Cardiac muscle cell (in vitro differentiated cells and primary cell): ENCODE data around the gene COL23A1. TPM values are rescaled to one million over a fixed set of nuclear protein-coding genes. Genes with fewer than 3 reads are reported as not detected.

Experiments used
- DNase-seq, 2 donors: peaks; one replicate each; pipeline versions ENCODE4 v3.0.0 to v3.0.0-alpha.2; 2010 to 2017; ENCODE audit warnings: low read depth in 1 of 2, low spot score in 1 of 2
- H3K27ac ChIP-seq: fragments of 200-600 bp; sonication (generic); 2 replicates; pipeline ENCODE4 v1.5.1; 2016
- H3K27me3 ChIP-seq: fragments of 200-600 bp; sonication (generic); 2 replicates; pipeline ENCODE4 v1.6.0; 2016; ENCODE audit warnings: control low read depth
- H3K36me3 ChIP-seq: fragments of 200-600 bp; sonication (generic); 2 replicates; pipeline ENCODE4 v1.5.1; 2016; ENCODE audit warnings: control low read depth
- H3K4me1 ChIP-seq: fragments of 200-600 bp; sonication (generic); 2 replicates; pipeline ENCODE4 v1.8.1; 2017; ENCODE audit warnings: low read depth, mild to moderate bottlenecking, mixed run types
- H3K4me3 ChIP-seq: fragments of 200-600 bp; sonication (generic); 2 replicates; pipeline ENCODE4 v1.5.1; 2016; ENCODE audit warnings: mild to moderate bottlenecking
- H3K9me3 ChIP-seq: fragments of 200-600 bp; sonication (generic); 2 replicates; pipeline ENCODE4 v1.5.1; 2017; ENCODE audit warnings: low read depth, mild to moderate bottlenecking, control low read depth
- polyA plus RNA-seq: library from polyadenylated mRNA; unstranded; fragments of >200 nt; fragmentation: Nextera tagmentation; extraction: Ambion mirVana; gene quantifications from 2 replicates; pipeline ENCODE4 v1.2.1, GENCODE V29; 2016
- total RNA-seq: library from RNA; depleted of rRNA; stranded (reverse); fragments of >200 nt; gene quantifications from 2 replicates; pipeline ENCODE4 v1.2.3, GENCODE V29; 2016
- TF ChIP-seq, protein P1 (sequence below): IDR thresholded peaks from 2 replicates; pipeline ENCODE4 v1.5.1; 2012; ENCODE audit warnings: low read depth, mild to moderate bottlenecking, low read length

Gene COL23A1
- total and polyA plus RNA-seq, 2 experiments from 2014 or later, result 28.9 to 43.0 TPM

DNA sequence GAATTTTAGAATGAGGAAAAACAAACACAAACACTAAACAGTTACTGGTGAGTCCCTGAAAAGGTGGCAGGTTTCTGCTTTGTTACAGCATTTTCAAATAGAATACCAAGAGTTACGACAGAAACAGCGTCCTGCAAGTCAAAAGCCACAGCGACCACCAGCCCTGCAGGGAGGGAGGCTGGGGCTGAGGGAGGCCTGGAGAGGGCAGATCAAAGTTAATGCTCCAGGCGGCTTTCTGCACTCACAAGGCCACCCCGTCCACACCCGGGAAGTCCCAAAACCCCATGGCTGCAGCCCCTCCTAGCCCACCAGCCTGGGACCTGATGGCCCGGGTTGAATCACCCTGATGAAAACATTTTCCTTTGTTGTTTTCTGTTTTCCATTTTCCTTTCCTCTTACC, 29.3 kb downstream of the COL23A1 start:
- TF ChIP-seq, protein P1, sequence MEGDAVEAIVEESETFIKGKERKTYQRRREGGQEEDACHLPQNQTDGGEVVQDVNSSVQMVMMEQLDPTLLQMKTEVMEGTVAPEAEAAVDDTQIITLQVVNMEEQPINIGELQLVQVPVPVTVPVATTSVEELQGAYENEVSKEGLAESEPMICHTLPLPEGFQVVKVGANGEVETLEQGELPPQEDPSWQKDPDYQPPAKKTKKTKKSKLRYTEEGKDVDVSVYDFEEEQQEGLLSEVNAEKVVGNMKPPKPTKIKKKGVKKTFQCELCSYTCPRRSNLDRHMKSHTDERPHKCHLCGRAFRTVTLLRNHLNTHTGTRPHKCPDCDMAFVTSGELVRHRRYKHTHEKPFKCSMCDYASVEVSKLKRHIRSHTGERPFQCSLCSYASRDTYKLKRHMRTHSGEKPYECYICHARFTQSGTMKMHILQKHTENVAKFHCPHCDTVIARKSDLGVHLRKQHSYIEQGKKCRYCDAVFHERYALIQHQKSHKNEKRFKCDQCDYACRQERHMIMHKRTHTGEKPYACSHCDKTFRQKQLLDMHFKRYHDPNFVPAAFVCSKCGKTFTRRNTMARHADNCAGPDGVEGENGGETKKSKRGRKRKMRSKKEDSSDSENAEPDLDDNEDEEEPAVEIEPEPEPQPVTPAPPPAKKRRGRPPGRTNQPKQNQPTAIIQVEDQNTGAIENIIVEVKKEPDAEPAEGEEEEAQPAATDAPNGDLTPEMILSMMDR, result no peak
- Histone ChIP-seq H3K36me3 (no peaks in the 10 kb centered on the region), H3K27me3 (no peaks in the 10 kb centered on the region), H3K4me1 (peaks cover 10% of the 10 kb centered on the region), H3K4me3 (no peak overlapping the region), H3K9me3 (no peaks in the 10 kb centered on the region), H3K27ac (peak overlapping the region; percentile 17)
- DNase-seq, result no peak

DNA sequence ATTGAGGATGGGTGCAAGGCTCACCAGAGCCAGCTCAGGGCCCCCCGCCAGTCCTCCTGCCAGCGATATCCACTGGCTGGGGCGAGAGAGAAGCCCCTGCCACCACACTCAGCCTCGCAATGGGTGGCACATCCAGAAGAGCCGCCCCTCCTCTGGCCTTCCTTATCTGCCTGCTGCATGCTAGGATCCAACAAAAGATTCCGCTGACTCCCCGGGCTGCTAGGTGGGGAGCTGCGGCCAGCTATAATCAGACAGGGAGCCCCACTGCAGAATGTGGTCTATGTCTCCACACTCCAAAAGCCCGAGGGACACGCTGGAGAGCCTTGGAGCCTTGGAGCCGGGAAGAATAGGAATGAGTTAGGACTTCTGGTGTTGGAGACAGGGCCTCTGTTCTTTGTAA, 32.8 kb downstream of the COL23A1 start:
- H3K27ac ChIP-seq, result peak overlapping the region; percentile 13
- no peaks in the 10 kb centered on the region for H3K36me3 ChIP-seq
- TF ChIP-seq, protein P1, result no peak
- H3K9me3 ChIP-seq, result no peaks in the 10 kb centered on the region
- no peak for DNase-seq
- no peak overlapping the region for H3K4me3 ChIP-seq
- H3K27me3 ChIP-seq, result no peaks in the 10 kb centered on the region
- no peaks in the 10 kb centered on the region for H3K4me1 ChIP-seq

DNA sequence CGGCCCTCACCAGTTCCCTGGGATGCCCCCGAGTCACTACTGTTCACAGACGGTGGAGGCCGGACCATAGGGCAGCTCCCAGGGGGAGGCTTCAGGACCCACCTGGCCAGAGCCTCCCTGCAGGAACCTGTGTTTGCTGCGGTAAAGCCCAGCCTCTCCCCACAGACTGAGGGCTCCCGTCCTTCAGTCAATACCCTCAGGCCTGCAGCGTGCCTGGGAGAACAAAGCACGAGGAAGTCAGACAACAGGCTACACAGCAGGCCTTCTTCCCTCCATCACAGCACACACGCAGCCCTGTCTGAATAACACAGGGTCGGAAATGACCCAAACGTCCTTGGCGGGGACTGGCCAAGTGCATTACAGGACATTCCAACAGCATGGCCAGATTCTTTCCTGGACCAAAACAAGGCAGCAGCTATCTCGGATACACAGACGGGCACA, 34.4 kb downstream of the COL23A1 start:
- Histone ChIP-seq H3K9me3 (no peaks in the 10 kb centered on the region), H3K27me3 (no peaks in the 10 kb centered on the region), H3K4me1 (no peaks in the 10 kb centered on the region), H3K27ac (no peak overlapping the region), H3K36me3 (no peaks in the 10 kb centered on the region), H3K4me3 (no peak overlapping the region)
- no peak for DNase-seq
- TF ChIP-seq, protein P1, result no peak

DNA sequence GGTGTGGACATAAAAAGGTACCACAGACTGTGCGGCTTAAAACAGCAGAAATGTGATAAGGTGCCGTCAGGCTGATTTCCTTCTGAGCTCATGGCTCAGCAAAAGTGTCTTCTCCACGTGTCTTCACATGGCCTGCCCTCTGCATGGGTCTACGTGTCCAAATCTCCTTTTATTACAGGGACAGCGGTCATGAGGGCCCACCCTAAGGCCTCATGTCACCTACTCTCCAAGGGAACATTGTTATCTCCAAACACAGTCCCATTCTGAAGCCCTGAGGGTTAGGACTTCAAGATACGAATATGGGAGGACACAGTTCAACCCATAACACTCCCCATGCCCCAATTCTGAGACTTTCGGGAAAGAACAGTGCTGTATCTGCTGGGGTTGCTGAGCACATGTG, 35.2 kb downstream of the COL23A1 start:
- DNase-seq, result no peak
- TF ChIP-seq, protein P1, result no peak
- Histone ChIP-seq H3K27ac (no peak overlapping the region), H3K27me3 (no peaks in the 10 kb centered on the region), H3K4me3 (no peak overlapping the region), H3K4me1 (no peaks in the 10 kb centered on the region), H3K36me3 (no peaks in the 10 kb centered on the region), H3K9me3 (no peaks in the 10 kb centered on the region)

DNA sequence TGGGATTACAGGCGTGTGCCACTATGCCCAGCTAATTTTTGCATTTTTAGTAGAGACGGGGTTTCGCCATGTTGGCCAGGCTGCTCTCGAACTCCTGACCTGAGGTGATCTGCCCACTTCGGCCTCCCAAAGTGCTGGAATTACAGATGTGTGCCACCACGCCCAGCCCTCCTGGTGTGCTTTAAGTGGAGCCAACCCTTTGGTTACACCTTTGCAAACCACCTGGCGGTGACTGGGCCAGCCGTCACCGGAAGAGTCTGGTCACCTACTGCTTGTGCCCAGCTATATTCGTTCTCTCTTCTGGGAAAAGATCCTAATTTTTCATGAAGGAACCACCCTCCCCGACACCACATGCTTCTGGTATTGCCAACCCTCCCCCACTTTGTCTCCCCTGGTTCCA, 35.9 kb downstream of the COL23A1 start:
- no peak for DNase-seq
- TF ChIP-seq, protein P1, result no peak
- H3K4me3 ChIP-seq, result no peak overlapping the region
- H3K4me1 ChIP-seq, result no peaks in the 10 kb centered on the region
- H3K9me3 ChIP-seq, result no peaks in the 10 kb centered on the region
- H3K36me3 ChIP-seq, result no peaks in the 10 kb centered on the region
- no peak overlapping the region for H3K27ac ChIP-seq
- H3K27me3 ChIP-seq, result no peaks in the 10 kb centered on the region

DNA sequence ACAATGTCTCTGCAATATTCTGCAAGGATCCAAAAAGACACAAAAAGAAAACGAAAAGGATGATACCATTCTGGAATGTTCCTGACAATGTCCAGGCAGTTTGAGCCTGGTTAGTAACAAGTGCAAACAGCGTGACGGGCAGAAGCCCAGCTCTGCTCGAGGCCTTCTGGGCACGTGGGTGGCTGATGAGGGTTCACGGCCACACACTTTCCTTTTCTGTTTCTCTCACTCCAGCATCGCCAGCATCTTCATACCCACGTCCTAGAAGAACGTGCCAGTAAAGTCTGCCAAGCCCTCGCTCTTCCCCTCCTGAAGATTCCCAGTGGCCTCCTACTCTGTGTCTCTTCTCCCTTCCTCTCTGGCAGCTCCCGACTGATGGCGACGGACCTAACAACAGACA, 36.7 kb downstream of the COL23A1 start:
- Histone ChIP-seq H3K4me1 (no peaks in the 10 kb centered on the region), H3K27me3 (no peaks in the 10 kb centered on the region), H3K9me3 (no peaks in the 10 kb centered on the region), H3K36me3 (no peaks in the 10 kb centered on the region), H3K27ac (no peak overlapping the region), H3K4me3 (no peak overlapping the region)
- TF ChIP-seq, protein P1, result no peak
- DNase-seq, result no peak
